Lower leg skin (tissue), 3 donors: ENCODE results near the gene STK24.

ENCODE experiments used
- CTCF ChIP-seq, 3 donors: fragments of 450-650 bp; IDR thresholded peaks; one replicate each; pipeline ENCODE4 v1.5.1; 2016; ENCODE audit warnings: antibody characterized with exemption in 3 of 3, mild to moderate bottlenecking in 3 of 3, moderate library complexity in 2 of 3
- POLR2A ChIP-seq, 2 donors: fragments of 450-650 bp; IDR thresholded peaks; one replicate each; pipeline ENCODE4 v1.6.1; 2016 to 2017; ENCODE audit warnings: antibody characterized with exemption in 2 of 2, mild to moderate bottlenecking in 1 of 2, moderate library complexity in 1 of 2

- TF ChIP-seq CTCF (IDR thresholded peaks at IDR 0.05) (no peak), POLR2A (IDR thresholded peaks at IDR 0.05) (no peak)
These were observed 169.9 kb downstream of the STK24 start for GRCh38 chr13:98406971-98407370.
